SK-N-SH treated with all-trans-retinoic acid at 6 μM for 48 hours (cell line): ENCODE measurements around the gene C17orf75.

ENCODE experiments used
- ATAC-seq: fragments of 200-7000 bp; cut with Tn5 transposase; 3 replicates; pipeline ENCODE4 v1.9.1; 2020; ENCODE audit warnings: mild to moderate bottlenecking, moderate library complexity
- ARNTL ChIP-seq: fragments of 450-650 bp; formaldehyde crosslinking; IDR thresholded peaks from 2 replicates; pipeline ENCODE4 v1.5.0; 2020; ENCODE audit warnings: low read depth, mild to moderate bottlenecking, moderate library complexity, borderline replicate concordance
- BACH2 ChIP-seq: fragments of 250-450 bp; sonication (Bioruptor Pico); IDR thresholded peaks from 2 replicates; pipeline ENCODE4 v1.9.0; 2021; ENCODE audit warnings: mild to moderate bottlenecking, borderline replicate concordance
- CREB5 ChIP-seq: fragments of 250-450 bp; sonication (Bioruptor Pico); IDR thresholded peaks from 2 replicates; pipeline ENCODE4 v1.5.1; 2020; ENCODE audit warnings: low read depth, mild to moderate bottlenecking, moderate library complexity
- CSDC2 ChIP-seq: fragments of 250-450 bp; sonication (Bioruptor Pico); IDR thresholded peaks from 2 replicates; pipeline ENCODE4 v1.5.0; 2020; ENCODE audit warnings: mild to moderate bottlenecking, moderate library complexity
- CSRNP3 ChIP-seq: fragments of 250-450 bp; sonication (Bioruptor Pico); IDR thresholded peaks from 2 replicates; pipeline ENCODE4 v1.5.1; 2021; ENCODE audit warnings: mild to moderate bottlenecking, moderate library complexity
- ESRRG ChIP-seq: fragments of 250-450 bp; sonication (Bioruptor Pico); IDR thresholded peaks from 2 replicates; pipeline ENCODE4 v1.6.1; 2021; ENCODE audit warnings: mild to moderate bottlenecking
- GLIS3 ChIP-seq: fragments of 250-450 bp; sonication (Bioruptor Pico); IDR thresholded peaks from 2 replicates; pipeline ENCODE4 v1.5.0; 2020; ENCODE audit warnings: mild to moderate bottlenecking, moderate library complexity
- ISL1 ChIP-seq: fragments of 250-450 bp; sonication (Bioruptor Pico); IDR thresholded peaks from 2 replicates; pipeline ENCODE4 v2.1.2; 2022; ENCODE audit warnings: mild to moderate bottlenecking, moderate library complexity
- OSR1 ChIP-seq: fragments of 250-450 bp; sonication (Bioruptor Pico); IDR thresholded peaks from 2 replicates; pipeline ENCODE4 v1.8.0; 2022; ENCODE audit warnings: moderate library complexity, mild to moderate bottlenecking, inconsistent platforms
- PATZ1 ChIP-seq: fragments of 250-450 bp; sonication (Bioruptor Pico); IDR thresholded peaks from 2 replicates; pipeline ENCODE4 v1.8.0; 2020; ENCODE audit warnings: mild to moderate bottlenecking, moderate library complexity, borderline replicate concordance
- POU6F1 ChIP-seq: fragments of 250-450 bp; sonication (Bioruptor Pico); IDR thresholded peaks from 2 replicates; pipeline ENCODE4 v1.8.0; 2021; ENCODE audit warnings: low read depth, mild to moderate bottlenecking, moderate library complexity, borderline replicate concordance
- PPARA ChIP-seq: fragments of 250-450 bp; sonication (Bioruptor Pico); IDR thresholded peaks from 2 replicates; pipeline ENCODE4 v1.5.0; 2020; ENCODE audit warnings: mild to moderate bottlenecking, borderline replicate concordance
- RARB ChIP-seq: fragments of 250-450 bp; sonication (Bioruptor Pico); IDR thresholded peaks from 2 replicates; pipeline ENCODE4 v1.8.0; 2021; ENCODE audit warnings: mild to moderate bottlenecking, moderate library complexity
- TCF4 ChIP-seq: fragments of 250-450 bp; sonication (Bioruptor Pico); IDR thresholded peaks from 2 replicates; pipeline ENCODE4 v1.8.0; 2021; ENCODE audit warnings: mild to moderate bottlenecking, moderate library complexity, borderline replicate concordance
- TOX ChIP-seq: fragments of 250-450 bp; sonication (Bioruptor Pico); IDR thresholded peaks from 2 replicates; pipeline ENCODE4 v1.8.0; 2021; ENCODE audit warnings: mild to moderate bottlenecking, moderate library complexity, borderline replicate concordance
- TSHZ2 ChIP-seq: fragments of 250-450 bp; sonication (Bioruptor Pico); IDR thresholded peaks from 2 replicates; pipeline ENCODE4 v1.5.0; 2020; ENCODE audit warnings: mild to moderate bottlenecking, moderate library complexity
- ZC3H10 ChIP-seq: fragments of 250-450 bp; sonication (Bioruptor Pico); IDR thresholded peaks from 2 replicates; pipeline ENCODE4 v1.5.1; 2021; ENCODE audit warnings: mild to moderate bottlenecking, moderate library complexity
- ZFP3 ChIP-seq: fragments of 250-450 bp; sonication (Bioruptor Pico); IDR thresholded peaks from 2 replicates; pipeline ENCODE4 v1.5.0; 2020; ENCODE audit warnings: mild to moderate bottlenecking, moderate library complexity
- ZFP30 ChIP-seq: fragments of 450-650 bp; formaldehyde crosslinking; IDR thresholded peaks from 2 replicates; pipeline ENCODE4 v1.5.0; 2022; ENCODE audit warnings: mild to moderate bottlenecking, moderate library complexity
- ZNF8 ChIP-seq: fragments of 450-650 bp; formaldehyde crosslinking; IDR thresholded peaks from 2 replicates; pipeline ENCODE4 v1.5.0; 2020; ENCODE audit warnings: mild to moderate bottlenecking, moderate library complexity

The C17orf75 gene

GRCh38 chr17:32297860-32298259, 44.1 kb downstream of the C17orf75 start:
- ATAC-seq = no peak
- TF ChIP-seq POU6F1 (CRISPR knock-in tag) = no peak
- TF ChIP-seq ZFP30 (CRISPR knock-in tag) = no peak
- TF ChIP-seq OSR1 (CRISPR knock-in tag) = no peak
- TF ChIP-seq ZFP3 (CRISPR knock-in tag) = no peak
- TF ChIP-seq TCF4 (CRISPR knock-in tag) = no peak
- no peak for TF ChIP-seq ARNTL (CRISPR knock-in tag)
- TF ChIP-seq ESRRG = no peak
- TF ChIP-seq TOX = no peak
- no peak for TF ChIP-seq BACH2 (CRISPR knock-in tag)
- TF ChIP-seq CSDC2 (CRISPR knock-in tag) = no peak
- no peak for TF ChIP-seq CREB5 (CRISPR knock-in tag)
- no peak for TF ChIP-seq GLIS3 (CRISPR knock-in tag)
- TF ChIP-seq ZC3H10 = no peak
- TF ChIP-seq ZNF8 (CRISPR knock-in tag) = no peak

- TF ChIP-seq RARB (CRISPR knock-in tag) (no peak), BACH2 (CRISPR knock-in tag) (no peak), PATZ1 (no peak), TSHZ2 (no peak), ZC3H10 (no peak), ZFP3 (CRISPR knock-in tag) (no peak), OSR1 (CRISPR knock-in tag) (no peak), ZNF8 (CRISPR knock-in tag) (no peak), ZFP30 (CRISPR knock-in tag) (no peak), PPARA (CRISPR knock-in tag) (no peak), ESRRG (no peak), ISL1 (no peak)
- no peak for ATAC-seq
These were observed 44.5 kb downstream of the C17orf75 start for GRCh38 chr17:32297424-32297823.

GRCh38 chr17:32292094-32292493, 49.9 kb downstream of the C17orf75 start:
- ATAC-seq = no peak

GRCh38 chr17:32289471-32290070, 52.4 kb downstream of the C17orf75 start:
- TF ChIP-seq CSRNP3 (no peak), RARB (CRISPR knock-in tag) (no peak), POU6F1 (CRISPR knock-in tag) (no peak), CSDC2 (CRISPR knock-in tag) (no peak), ESRRG (no peak), GLIS3 (CRISPR knock-in tag) (no peak), TOX (no peak), OSR1 (CRISPR knock-in tag) (no peak)
- ATAC-seq = no peak

More at GRCh38 chr17:32292094-32292493, 49.9 kb downstream of the C17orf75 start:
- no peak for TF ChIP-seq GLIS3 (CRISPR knock-in tag)
- no peak for TF ChIP-seq TOX
- no peak for TF ChIP-seq RARB (CRISPR knock-in tag)
